ENCODE results near the gene MT1M. TPM values are rescaled to one million over a fixed set of nuclear protein-coding genes. Genes with fewer than 3 reads are reported as not detected.
"Not testable (repeated sequence)": the region's sequence is repeated elsewhere in the genome, so short reads cannot be mapped to it uniquely, and the experiment has no call there.

Gene MT1M
- total RNA-seq, 1 experiment from 2014 or later, result 1.8 TPM

- ATAC-seq (no peak), DNase-seq (ENCODE audit: low read depth, low spot score) (no peak)
- BruUV-seq (replicated peaks), result no TSS peak
- H3K36me3 ChIP-seq (ENCODE audit: control insufficient read depth, insufficient read depth, low read length), result no peaks in the 10 kb centered on the region
- intact Hi-C loops (cut with micrococcal nuclease; ENCODE audit: unreplicated experiment), result no loop called here
- H3K4me1 ChIP-seq (ENCODE audit: control insufficient read depth, insufficient read depth, low read length), result no peaks in the 10 kb centered on the region
- H3K9me3 ChIP-seq (ENCODE audit: control insufficient read depth, insufficient read depth, low read depth, low read length), result no peaks in the 10 kb centered on the region
- no peak overlapping the region for H3K27ac ChIP-seq (ENCODE audit: low read length)
- CTCF ChIA-PET, result no interaction called here
- TF ChIP-seq POLR2AphosphoS5 (IDR thresholded peaks at IDR 0.05; ENCODE audit: low read depth, low read length), result no peak
- TF ChIP-seq, protein P1, sequence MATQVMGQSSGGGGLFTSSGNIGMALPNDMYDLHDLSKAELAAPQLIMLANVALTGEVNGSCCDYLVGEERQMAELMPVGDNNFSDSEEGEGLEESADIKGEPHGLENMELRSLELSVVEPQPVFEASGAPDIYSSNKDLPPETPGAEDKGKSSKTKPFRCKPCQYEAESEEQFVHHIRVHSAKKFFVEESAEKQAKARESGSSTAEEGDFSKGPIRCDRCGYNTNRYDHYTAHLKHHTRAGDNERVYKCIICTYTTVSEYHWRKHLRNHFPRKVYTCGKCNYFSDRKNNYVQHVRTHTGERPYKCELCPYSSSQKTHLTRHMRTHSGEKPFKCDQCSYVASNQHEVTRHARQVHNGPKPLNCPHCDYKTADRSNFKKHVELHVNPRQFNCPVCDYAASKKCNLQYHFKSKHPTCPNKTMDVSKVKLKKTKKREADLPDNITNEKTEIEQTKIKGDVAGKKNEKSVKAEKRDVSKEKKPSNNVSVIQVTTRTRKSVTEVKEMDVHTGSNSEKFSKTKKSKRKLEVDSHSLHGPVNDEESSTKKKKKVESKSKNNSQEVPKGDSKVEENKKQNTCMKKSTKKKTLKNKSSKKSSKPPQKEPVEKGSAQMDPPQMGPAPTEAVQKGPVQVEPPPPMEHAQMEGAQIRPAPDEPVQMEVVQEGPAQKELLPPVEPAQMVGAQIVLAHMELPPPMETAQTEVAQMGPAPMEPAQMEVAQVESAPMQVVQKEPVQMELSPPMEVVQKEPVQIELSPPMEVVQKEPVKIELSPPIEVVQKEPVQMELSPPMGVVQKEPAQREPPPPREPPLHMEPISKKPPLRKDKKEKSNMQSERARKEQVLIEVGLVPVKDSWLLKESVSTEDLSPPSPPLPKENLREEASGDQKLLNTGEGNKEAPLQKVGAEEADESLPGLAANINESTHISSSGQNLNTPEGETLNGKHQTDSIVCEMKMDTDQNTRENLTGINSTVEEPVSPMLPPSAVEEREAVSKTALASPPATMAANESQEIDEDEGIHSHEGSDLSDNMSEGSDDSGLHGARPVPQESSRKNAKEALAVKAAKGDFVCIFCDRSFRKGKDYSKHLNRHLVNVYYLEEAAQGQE (IDR thresholded peaks at IDR 0.05; ENCODE audit: insufficient read depth in 1 of 2, low read depth in 2 of 2, low read length in 1 of 2), result no peak
- TF ChIP-seq, protein P2, sequence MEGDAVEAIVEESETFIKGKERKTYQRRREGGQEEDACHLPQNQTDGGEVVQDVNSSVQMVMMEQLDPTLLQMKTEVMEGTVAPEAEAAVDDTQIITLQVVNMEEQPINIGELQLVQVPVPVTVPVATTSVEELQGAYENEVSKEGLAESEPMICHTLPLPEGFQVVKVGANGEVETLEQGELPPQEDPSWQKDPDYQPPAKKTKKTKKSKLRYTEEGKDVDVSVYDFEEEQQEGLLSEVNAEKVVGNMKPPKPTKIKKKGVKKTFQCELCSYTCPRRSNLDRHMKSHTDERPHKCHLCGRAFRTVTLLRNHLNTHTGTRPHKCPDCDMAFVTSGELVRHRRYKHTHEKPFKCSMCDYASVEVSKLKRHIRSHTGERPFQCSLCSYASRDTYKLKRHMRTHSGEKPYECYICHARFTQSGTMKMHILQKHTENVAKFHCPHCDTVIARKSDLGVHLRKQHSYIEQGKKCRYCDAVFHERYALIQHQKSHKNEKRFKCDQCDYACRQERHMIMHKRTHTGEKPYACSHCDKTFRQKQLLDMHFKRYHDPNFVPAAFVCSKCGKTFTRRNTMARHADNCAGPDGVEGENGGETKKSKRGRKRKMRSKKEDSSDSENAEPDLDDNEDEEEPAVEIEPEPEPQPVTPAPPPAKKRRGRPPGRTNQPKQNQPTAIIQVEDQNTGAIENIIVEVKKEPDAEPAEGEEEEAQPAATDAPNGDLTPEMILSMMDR (IDR thresholded peaks at IDR 0.05), result no peak
- TF ChIP-seq TCF7L2 (IDR thresholded peaks at IDR 0.05; ENCODE audit: low read depth, low read length), result no peak
- TF ChIP-seq SIN3A (IDR thresholded peaks at IDR 0.05; ENCODE audit: borderline replicate concordance, insufficient read depth, low read depth, low read length), result no peak
- no peaks in the 10 kb centered on the region for H3K27me3 ChIP-seq (ENCODE audit: control insufficient read depth, insufficient read depth, low read length)
- H3K4me3 ChIP-seq (ENCODE audit: low read depth in 2 of 2, low read length in 2 of 2), result no peak overlapping the region
- POLR2A ChIA-PET, result no interaction called here
- in situ Hi-C loops (cut with HindIII; ENCODE audit: low pct_unique_long_range_greater_than_20kb, low sequenced_read_pairs), result no loop called here
Observed at GRCh38 chr16:56669840-56670619, 37.6 kb downstream of the MT1M start.

DNA sequence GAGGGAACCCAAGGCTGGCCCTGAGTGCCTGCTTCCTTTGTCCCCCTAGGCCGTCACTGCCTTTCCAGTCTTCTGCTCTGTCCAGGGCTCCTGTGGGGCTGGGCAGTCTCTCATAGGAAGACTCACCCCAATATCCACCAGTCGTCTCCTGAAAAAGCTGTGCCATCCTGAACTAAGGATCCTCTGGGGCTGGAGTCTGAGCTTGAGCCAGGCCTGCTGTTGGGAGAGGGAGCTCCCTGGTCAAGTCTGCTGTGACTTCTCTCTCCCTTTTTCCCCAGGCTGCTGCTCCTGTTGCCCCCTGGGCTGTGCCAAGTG is 38.1 kb downstream of the MT1M start:
- no peaks in the 10 kb centered on the region for H3K9me3 ChIP-seq (ENCODE audit: control insufficient read depth, insufficient read depth, low read depth, low read length)
- DNase-seq (ENCODE audit: low read depth, low spot score) (no peak), ATAC-seq (no peak)
- H3K4me3 ChIP-seq (ENCODE audit: low read depth in 2 of 2, low read length in 2 of 2), result no peak overlapping the region
- TF ChIP-seq, protein P1 (IDR thresholded peaks at IDR 0.05; ENCODE audit: insufficient read depth in 1 of 2, low read depth in 2 of 2, low read length in 1 of 2), result no peak
- TF ChIP-seq TCF7L2 (IDR thresholded peaks at IDR 0.05; ENCODE audit: low read depth, low read length) (no peak), SIN3A (IDR thresholded peaks at IDR 0.05; ENCODE audit: borderline replicate concordance, insufficient read depth, low read depth, low read length) (no peak), POLR2AphosphoS5 (IDR thresholded peaks at IDR 0.05; ENCODE audit: low read depth, low read length) (no peak)
- TF ChIP-seq, protein P2 (IDR thresholded peaks at IDR 0.05), result no peak
- in situ Hi-C loops (cut with HindIII; ENCODE audit: low pct_unique_long_range_greater_than_20kb, low sequenced_read_pairs), result no loop called here
- H3K27me3 ChIP-seq (ENCODE audit: control insufficient read depth, insufficient read depth, low read length), result no peaks in the 10 kb centered on the region
- ChIA-PET CTCF (no interaction called here), POLR2A (no interaction called here)
- H3K4me1 ChIP-seq (ENCODE audit: control insufficient read depth, insufficient read depth, low read length), result no peaks in the 10 kb centered on the region
- H3K36me3 ChIP-seq (ENCODE audit: control insufficient read depth, insufficient read depth, low read length), result no peaks in the 10 kb centered on the region
- no TSS peak for BruUV-seq (replicated peaks)
- intact Hi-C loops (cut with micrococcal nuclease; ENCODE audit: unreplicated experiment), result no loop called here
- H3K27ac ChIP-seq (ENCODE audit: low read length), result no peak overlapping the region

DNA sequence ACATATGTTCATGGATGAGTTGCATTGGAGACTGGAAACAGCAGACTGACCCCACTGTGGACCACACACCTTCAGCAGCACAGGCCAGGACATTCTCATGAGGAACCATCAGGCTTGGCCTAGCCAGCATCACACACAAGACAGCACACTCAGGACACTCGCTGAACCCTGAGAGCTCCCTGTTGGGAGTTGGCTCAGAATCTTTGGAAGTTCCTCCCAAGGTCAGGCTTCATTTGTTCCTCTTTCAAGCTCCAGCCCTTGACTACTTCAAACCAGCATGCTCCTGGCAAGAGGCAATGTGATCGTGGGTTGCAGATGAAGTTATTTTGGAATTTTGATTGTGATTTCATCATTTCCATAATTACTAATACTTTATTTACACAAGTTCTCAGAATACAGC is 39.2 kb downstream of the MT1M start:
- H3K27me3 ChIP-seq (ENCODE audit: control insufficient read depth, insufficient read depth, low read length); DNase-seq (ENCODE audit: low read depth, low spot score); ATAC-seq; CTCF ChIA-PET; H3K4me3 ChIP-seq (ENCODE audit: low read depth in 2 of 2, low read length in 2 of 2); in situ Hi-C loops (cut with HindIII; ENCODE audit: low pct_unique_long_range_greater_than_20kb, low sequenced_read_pairs); H3K9me3 ChIP-seq (ENCODE audit: control insufficient read depth, insufficient read depth, low read depth, low read length); H3K36me3 ChIP-seq (ENCODE audit: control insufficient read depth, insufficient read depth, low read length); H3K4me1 ChIP-seq (ENCODE audit: control insufficient read depth, insufficient read depth, low read length); intact Hi-C loops (cut with micrococcal nuclease; ENCODE audit: unreplicated experiment); H3K27ac ChIP-seq (ENCODE audit: low read length); POLR2A ChIA-PET; BruUV-seq (replicated peaks): not testable (repeated sequence)

Data from Panc1 (cell line).